Nasal cavity respiratory epithelium epithelial cell of viscerocranial mucosa (primary cell): ENCODE data around the gene DNAH3. TPM values are rescaled to one million over a fixed set of nuclear protein-coding genes. Genes with fewer than 3 reads are reported as not detected.

Source experiments
- total RNA-seq: library from RNA; depleted of rRNA; stranded (reverse); fragments of >200 nt; gene quantifications from 2 replicates; pipeline ENCODE4 v1.2.3, GENCODE V29; 2014

Gene DNAH3, protein sequence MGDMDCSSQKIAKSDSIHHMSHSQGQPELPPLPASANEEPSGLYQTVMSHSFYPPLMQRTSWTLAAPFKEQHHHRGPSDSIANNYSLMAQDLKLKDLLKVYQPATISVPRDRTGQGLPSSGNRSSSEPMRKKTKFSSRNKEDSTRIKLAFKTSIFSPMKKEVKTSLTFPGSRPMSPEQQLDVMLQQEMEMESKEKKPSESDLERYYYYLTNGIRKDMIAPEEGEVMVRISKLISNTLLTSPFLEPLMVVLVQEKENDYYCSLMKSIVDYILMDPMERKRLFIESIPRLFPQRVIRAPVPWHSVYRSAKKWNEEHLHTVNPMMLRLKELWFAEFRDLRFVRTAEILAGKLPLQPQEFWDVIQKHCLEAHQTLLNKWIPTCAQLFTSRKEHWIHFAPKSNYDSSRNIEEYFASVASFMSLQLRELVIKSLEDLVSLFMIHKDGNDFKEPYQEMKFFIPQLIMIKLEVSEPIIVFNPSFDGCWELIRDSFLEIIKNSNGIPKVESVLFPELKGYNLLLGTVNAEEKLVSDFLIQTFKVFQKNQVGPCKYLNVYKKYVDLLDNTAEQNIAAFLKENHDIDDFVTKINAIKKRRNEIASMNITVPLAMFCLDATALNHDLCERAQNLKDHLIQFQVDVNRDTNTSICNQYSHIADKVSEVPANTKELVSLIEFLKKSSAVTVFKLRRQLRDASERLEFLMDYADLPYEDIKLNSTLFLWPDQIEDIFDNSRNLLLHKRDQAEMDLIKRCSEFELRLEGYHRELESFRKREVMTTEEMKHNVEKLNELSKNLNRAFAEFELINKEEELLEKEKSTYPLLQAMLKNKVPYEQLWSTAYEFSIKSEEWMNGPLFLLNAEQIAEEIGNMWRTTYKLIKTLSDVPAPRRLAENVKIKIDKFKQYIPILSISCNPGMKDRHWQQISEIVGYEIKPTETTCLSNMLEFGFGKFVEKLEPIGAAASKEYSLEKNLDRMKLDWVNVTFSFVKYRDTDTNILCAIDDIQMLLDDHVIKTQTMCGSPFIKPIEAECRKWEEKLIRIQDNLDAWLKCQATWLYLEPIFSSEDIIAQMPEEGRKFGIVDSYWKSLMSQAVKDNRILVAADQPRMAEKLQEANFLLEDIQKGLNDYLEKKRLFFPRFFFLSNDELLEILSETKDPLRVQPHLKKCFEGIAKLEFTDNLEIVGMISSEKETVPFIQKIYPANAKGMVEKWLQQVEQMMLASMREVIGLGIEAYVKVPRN (N-terminal part only)
- total RNA-seq, result under 0.01 and 0.50 TPM in 2 replicates

DNA sequence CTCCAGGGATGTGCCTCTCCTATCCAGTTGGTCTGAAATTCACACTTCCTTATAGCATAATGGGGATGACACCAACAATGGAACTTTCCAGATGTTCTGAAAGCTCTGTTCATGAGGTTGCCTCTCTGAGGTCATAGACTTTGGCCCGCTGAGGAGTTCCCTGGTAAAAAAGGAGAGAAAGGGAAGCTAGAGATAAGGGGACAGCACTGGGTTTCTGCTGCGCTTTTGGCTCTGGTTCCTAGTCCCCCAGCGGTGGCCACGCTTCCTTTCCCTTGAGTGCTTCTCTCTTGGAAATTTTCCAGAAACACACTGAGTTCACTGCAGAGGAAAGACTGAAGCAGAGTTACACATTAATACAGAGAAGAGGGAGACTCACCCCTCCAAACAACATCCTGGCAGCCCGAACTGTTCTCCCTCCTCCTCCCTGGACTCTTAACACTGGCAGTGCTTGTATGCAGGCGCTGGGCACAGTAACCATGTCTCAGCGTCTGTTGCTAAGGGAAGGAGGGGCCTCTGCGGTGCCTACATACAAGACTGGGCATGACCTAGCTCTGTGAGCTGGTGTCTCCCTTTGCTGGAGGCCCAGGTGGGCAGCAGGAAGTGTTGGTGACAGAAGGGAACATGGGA lies at the start of gene DNAH3:
DNAH3 (minus strand) TSS at position 472 of the 627 bp plus-strand sequence. CDS start 527 bp downstream, outside the sequence.

DNA sequence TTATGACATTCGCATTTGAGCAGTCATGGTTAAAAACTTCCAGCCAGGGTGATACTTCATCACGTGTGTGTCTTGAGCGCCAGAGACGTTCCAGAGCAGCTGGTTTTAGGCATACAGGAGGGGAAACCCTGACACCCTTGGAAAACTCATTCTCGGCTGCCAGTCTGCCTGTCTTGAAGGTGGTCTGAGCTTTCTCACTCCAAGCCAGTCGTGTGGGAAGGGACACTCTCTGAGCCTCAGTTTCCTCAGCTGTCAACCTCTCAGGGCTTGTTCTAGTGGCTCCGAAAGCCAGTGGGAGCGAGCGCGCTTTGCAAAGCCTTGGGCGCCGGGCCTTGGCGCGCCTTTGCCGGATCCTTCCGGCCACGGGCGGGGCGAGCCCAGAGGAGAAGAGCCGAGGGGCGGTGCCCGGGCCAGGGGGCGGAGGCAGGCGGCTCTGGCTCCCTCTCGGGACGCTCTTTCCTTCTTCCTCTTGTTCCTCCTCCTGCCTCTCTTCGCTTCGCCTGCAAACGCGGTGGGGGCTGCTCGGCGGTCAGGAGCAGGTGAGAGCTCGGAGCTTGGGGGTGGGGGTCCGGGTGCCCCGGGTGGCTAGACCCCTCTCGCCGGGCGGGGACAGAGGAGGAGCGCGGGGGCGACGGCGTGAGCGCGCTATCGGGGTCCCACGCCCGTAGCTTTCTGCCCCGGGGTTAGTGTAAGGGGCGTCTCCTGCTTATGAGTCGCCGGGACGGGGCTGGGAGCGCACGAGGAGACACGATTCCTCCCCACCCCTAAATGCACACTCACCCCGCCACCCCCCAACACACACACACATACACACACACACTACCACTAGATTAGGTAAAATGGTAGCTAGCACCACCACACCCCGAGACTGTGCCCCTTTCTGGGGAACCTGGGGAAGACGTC lies 7.8 kb upstream of the DNAH3 start, which contains the start of gene LDAF1:
LDAF1 (plus strand) TSS at position 467 of the 903 bp plus-strand sequence. CDS start 2,509 bp downstream, outside the sequence.

DNA sequence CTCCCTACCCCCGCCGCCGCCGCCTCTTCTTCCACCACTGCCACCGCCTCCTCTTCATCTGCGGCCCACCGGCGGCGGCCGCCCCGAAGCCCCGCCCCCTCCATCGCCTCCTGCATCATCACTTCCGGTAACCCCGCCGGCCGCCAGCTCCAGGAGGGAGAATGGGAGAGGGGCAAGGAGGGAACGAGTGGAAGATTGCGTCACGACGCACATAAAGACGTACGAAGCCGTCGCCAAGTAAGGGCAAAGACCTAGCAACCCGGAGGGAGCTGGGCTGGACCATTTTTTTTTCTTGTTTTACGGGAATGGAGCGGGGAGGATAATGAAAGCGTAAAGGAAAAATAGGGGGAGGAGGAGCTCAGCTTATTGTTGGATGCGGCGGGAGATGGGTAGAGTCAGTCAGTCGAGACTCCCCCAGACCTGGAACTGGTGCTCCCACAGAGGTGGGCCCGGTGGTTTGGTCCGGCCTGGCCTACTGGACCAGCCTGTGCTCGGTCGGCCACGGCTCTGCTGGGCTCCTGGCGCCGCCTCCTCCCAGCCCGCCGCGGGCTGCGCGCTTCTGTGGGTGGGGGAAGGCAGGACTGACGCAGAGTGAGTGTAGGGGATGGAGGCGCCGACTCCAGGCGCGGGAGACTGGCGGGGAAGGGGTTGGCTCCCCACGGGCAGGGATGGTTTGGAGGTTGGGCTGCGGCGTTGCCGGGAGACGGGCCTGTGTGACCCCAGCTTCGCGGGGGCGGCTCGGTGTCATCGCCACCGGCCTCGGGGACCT lies 250.2 kb downstream of the DNAH3 start, which contains the start of the genes DCUN1D3 and LYRM1:
DCUN1D3 (minus strand) TSS at position 60 of the 769 bp plus-strand sequence. CDS start 37,820 bp downstream, outside the sequence.
LYRM1 (plus strand) TSS at position 473 of the 769 bp plus-strand sequence. CDS start 14,785 bp downstream, outside the sequence.

Other genes starting within 250 kb of the DNAH3 start
- gene LDAF1, start 7.8 kb upstream of the DNAH3 start, total RNA-seq, result 102 and 124 TPM in 2 replicates
- not detected in 2 replicates for gene ZP2, start 60.7 kb upstream of the DNAH3 start, total RNA-seq
- not detected in 2 replicates for gene ANKS4B, start 82.9 kb upstream of the DNAH3 start, total RNA-seq
- gene CRYM, start 127.4 kb upstream of the DNAH3 start, total RNA-seq, result 0.14 and 0.68 TPM in 2 replicates